ENCODE results near the gene ZNF516.
"Not testable (repeated sequence)": the region's sequence is repeated elsewhere in the genome, so short reads cannot be mapped to it uniquely, and the experiment has no call there.

The ZNF516 gene, protein sequence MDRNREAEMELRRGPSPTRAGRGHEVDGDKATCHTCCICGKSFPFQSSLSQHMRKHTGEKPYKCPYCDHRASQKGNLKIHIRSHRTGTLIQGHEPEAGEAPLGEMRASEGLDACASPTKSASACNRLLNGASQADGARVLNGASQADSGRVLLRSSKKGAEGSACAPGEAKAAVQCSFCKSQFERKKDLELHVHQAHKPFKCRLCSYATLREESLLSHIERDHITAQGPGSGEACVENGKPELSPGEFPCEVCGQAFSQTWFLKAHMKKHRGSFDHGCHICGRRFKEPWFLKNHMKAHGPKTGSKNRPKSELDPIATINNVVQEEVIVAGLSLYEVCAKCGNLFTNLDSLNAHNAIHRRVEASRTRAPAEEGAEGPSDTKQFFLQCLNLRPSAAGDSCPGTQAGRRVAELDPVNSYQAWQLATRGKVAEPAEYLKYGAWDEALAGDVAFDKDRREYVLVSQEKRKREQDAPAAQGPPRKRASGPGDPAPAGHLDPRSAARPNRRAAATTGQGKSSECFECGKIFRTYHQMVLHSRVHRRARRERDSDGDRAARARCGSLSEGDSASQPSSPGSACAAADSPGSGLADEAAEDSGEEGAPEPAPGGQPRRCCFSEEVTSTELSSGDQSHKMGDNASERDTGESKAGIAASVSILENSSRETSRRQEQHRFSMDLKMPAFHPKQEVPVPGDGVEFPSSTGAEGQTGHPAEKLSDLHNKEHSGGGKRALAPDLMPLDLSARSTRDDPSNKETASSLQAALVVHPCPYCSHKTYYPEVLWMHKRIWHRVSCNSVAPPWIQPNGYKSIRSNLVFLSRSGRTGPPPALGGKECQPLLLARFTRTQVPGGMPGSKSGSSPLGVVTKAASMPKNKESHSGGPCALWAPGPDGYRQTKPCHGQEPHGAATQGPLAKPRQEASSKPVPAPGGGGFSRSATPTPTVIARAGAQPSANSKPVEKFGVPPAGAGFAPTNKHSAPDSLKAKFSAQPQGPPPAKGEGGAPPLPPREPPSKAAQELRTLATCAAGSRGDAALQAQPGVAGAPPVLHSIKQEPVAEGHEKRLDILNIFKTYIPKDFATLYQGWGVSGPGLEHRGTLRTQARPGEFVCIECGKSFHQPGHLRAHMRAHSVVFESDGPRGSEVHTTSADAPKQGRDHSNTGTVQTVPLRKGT

DNA sequence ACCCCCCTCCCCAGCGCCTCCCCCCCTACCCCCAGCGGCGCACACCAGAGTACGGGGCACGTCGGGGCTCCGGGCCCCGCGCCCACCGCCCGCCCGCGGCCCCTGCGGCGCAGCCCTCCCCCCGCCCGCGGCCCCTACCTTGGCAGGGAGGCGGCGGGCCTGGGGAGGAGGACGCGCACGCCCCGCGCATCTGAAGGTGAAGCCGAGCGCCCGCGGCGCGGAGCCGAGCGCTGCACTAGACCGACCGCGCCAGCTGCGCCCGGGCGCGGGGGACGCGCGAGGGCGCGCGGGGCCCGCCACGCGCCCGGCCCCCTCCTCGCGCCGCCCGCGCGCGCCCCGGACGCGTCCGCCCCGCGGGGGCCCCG, at the start of gene ZNF516:
Gene ZNF516, minus strand, starts transcription at position 237 of the 365 bp plus-strand sequence. CDS start 52,188 bp downstream, outside the sequence.
- H3K27me3 ChIP-seq (ENCODE audit: insufficient read depth, low read length, poor library complexity), result no peaks in the 10 kb centered on the region
- no peaks in the 10 kb centered on the region for H3K36me3 ChIP-seq (ENCODE audit: insufficient read depth, low read length)
- H3K9me3 ChIP-seq (ENCODE audit: insufficient read depth, low read length, severe bottlenecking), result no peaks in the 10 kb centered on the region
- H2AFZ ChIP-seq (ENCODE audit: low read depth, low read length), result no peak within 1 kb of the TSS
- TF ChIP-seq, protein P1, sequence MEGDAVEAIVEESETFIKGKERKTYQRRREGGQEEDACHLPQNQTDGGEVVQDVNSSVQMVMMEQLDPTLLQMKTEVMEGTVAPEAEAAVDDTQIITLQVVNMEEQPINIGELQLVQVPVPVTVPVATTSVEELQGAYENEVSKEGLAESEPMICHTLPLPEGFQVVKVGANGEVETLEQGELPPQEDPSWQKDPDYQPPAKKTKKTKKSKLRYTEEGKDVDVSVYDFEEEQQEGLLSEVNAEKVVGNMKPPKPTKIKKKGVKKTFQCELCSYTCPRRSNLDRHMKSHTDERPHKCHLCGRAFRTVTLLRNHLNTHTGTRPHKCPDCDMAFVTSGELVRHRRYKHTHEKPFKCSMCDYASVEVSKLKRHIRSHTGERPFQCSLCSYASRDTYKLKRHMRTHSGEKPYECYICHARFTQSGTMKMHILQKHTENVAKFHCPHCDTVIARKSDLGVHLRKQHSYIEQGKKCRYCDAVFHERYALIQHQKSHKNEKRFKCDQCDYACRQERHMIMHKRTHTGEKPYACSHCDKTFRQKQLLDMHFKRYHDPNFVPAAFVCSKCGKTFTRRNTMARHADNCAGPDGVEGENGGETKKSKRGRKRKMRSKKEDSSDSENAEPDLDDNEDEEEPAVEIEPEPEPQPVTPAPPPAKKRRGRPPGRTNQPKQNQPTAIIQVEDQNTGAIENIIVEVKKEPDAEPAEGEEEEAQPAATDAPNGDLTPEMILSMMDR (IDR thresholded peaks at IDR 0.05; ENCODE audit: borderline replicate concordance, extremely low read depth, low read length, poor library complexity, severe bottlenecking), result no peak
- TF ChIP-seq EZH2 (IDR thresholded peaks at IDR 0.05; ENCODE audit: borderline replicate concordance, low read depth, low read length, severe bottlenecking), result no peak
- no peaks in the 10 kb centered on the region for H3K4me1 ChIP-seq (ENCODE audit: insufficient read depth, low read length)
- H3K27ac ChIP-seq (ENCODE audit: low read length), result no peak within 1 kb of the TSS
- no peak within 1 kb of the TSS for H3K9ac ChIP-seq (ENCODE audit: low read depth, low read length)
- no peaks in the 10 kb centered on the region for H4K20me1 ChIP-seq (ENCODE audit: insufficient read depth, low read length)
- H3K79me2 ChIP-seq (ENCODE audit: insufficient read depth, low read length), result no peaks in the 10 kb centered on the region
- H3K4me2 ChIP-seq (ENCODE audit: insufficient read depth, low read length), result no peak within 1 kb of the TSS
- ATAC-seq (ENCODE audit: insufficient read depth, low read depth) (no peak), DNase-seq (no peak)
- H3K4me3 ChIP-seq (ENCODE audit: low read depth in 1 of 2, low read length in 2 of 2), result no peak within 1 kb of the TSS

DNA sequence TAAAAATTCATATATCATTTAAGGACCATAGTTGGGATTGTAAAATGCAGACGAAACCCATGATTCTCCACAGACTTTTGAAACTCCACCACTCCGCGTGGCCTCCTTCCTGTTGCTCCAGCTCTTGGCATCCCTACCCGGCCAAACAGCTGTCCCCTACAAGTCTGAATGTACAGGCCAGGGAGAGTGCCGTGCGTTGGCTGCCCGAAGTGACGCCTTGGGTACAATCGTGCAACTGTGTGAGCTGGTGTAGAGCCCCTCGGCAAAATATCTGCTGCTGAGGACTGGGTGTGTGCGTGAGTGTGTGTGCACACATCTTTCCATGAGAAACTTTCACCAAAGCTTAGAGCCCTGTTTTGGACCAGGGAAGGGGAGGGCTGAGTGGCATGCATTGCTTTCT, 43.8 kb upstream of the ZNF516 start:
- H3K27me3 ChIP-seq (ENCODE audit: insufficient read depth, low read length, poor library complexity), result peaks cover 8% of the 10 kb centered on the region
- no peaks in the 10 kb centered on the region for H3K4me1 ChIP-seq (ENCODE audit: insufficient read depth, low read length)
- no peak overlapping the region for H3K9ac ChIP-seq (ENCODE audit: low read depth, low read length)
- H3K9me3 ChIP-seq (ENCODE audit: insufficient read depth, low read length, severe bottlenecking), result no peaks in the 10 kb centered on the region
- H3K4me3 ChIP-seq (ENCODE audit: low read depth in 1 of 2, low read length in 2 of 2), result no peak overlapping the region
- no peak for ATAC-seq (ENCODE audit: insufficient read depth, low read depth)
- DNase-seq, result no peak
- H3K36me3 ChIP-seq (ENCODE audit: insufficient read depth, low read length), result no peaks in the 10 kb centered on the region
- no peak overlapping the region for H3K27ac ChIP-seq (ENCODE audit: low read length)
- H3K79me2 ChIP-seq (ENCODE audit: insufficient read depth, low read length), result no peaks in the 10 kb centered on the region
- no peak overlapping the region for H2AFZ ChIP-seq (ENCODE audit: low read depth, low read length)
- no peaks in the 10 kb centered on the region for H4K20me1 ChIP-seq (ENCODE audit: insufficient read depth, low read length)
- H3K4me2 ChIP-seq (ENCODE audit: insufficient read depth, low read length), result no peak overlapping the region
- no peak for TF ChIP-seq EZH2 (IDR thresholded peaks at IDR 0.05; ENCODE audit: borderline replicate concordance, low read depth, low read length, severe bottlenecking)
- TF ChIP-seq, protein P1 (IDR thresholded peaks at IDR 0.05; ENCODE audit: borderline replicate concordance, extremely low read depth, low read length, poor library complexity, severe bottlenecking), result no peak

DNA sequence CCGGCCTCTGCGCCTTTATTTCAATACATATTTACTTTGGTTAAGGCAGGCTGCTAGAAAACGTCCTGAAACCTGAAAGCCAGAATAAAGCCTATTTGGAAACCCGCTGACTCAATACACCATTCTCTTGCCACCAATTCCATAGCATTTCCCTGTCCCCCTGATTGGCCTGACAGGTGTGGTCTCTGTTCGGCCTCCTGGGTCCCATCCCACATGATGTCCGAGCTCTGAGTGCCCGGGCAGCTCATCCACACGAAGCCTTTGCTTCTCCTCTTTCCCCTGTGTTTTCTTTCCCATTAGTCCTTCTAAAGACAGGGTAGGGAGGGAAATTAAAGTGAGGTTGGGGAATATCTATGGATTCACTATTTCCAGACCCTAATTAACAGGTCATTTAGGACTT, 42.6 kb upstream of the ZNF516 start:
- Histone ChIP-seq H3K27me3 (ENCODE audit: insufficient read depth, low read length, poor library complexity) (peaks cover 8% of the 10 kb centered on the region), H3K36me3 (ENCODE audit: insufficient read depth, low read length) (no peaks in the 10 kb centered on the region), H3K4me1 (ENCODE audit: insufficient read depth, low read length) (no peaks in the 10 kb centered on the region), H3K27ac (ENCODE audit: low read length) (no peak overlapping the region), H4K20me1 (ENCODE audit: insufficient read depth, low read length) (no peaks in the 10 kb centered on the region), H3K9ac (ENCODE audit: low read depth, low read length) (no peak overlapping the region), H3K4me3 (ENCODE audit: low read depth in 1 of 2, low read length in 2 of 2) (no peak overlapping the region), H3K4me2 (ENCODE audit: insufficient read depth, low read length) (no peak overlapping the region), H2AFZ (ENCODE audit: low read depth, low read length) (no peak overlapping the region), H3K9me3 (ENCODE audit: insufficient read depth, low read length, severe bottlenecking) (no peaks in the 10 kb centered on the region), H3K79me2 (ENCODE audit: insufficient read depth, low read length) (no peaks in the 10 kb centered on the region)
- ATAC-seq (ENCODE audit: insufficient read depth, low read depth) (no peak), DNase-seq (no peak)
- TF ChIP-seq EZH2 (IDR thresholded peaks at IDR 0.05; ENCODE audit: borderline replicate concordance, low read depth, low read length, severe bottlenecking), result no peak
- TF ChIP-seq, protein P1 (IDR thresholded peaks at IDR 0.05; ENCODE audit: borderline replicate concordance, extremely low read depth, low read length, poor library complexity, severe bottlenecking), result no peak

DNA sequence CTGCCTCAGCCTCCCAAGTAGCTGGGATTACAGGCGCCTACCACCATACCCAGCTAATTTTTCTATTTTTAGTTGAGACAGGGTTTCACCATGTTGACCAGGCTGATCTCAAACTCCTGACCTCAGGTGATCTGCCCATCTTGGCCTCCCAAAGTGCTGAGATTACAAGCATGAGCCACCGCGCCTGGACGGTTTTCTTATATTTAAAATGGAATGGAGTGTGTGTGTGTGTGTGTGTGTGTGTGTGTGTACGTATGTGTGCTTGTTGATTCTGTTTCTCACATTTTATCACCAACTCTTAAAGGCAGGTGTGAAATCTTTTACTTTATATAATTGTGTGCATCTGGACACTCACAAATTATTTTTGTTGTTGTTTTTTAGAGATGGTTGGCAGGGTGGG, 41.6 kb upstream of the ZNF516 start:
- H3K36me3 ChIP-seq (ENCODE audit: insufficient read depth, low read length); H3K9ac ChIP-seq (ENCODE audit: low read depth, low read length); DNase-seq; H3K9me3 ChIP-seq (ENCODE audit: insufficient read depth, low read length, severe bottlenecking); ATAC-seq (ENCODE audit: insufficient read depth, low read depth); H3K4me2 ChIP-seq (ENCODE audit: insufficient read depth, low read length); H4K20me1 ChIP-seq (ENCODE audit: insufficient read depth, low read length); H3K27ac ChIP-seq (ENCODE audit: low read length); H3K4me1 ChIP-seq (ENCODE audit: insufficient read depth, low read length); H3K27me3 ChIP-seq (ENCODE audit: insufficient read depth, low read length, poor library complexity); H2AFZ ChIP-seq (ENCODE audit: low read depth, low read length); H3K4me3 ChIP-seq (ENCODE audit: low read depth in 1 of 2, low read length in 2 of 2); H3K79me2 ChIP-seq (ENCODE audit: insufficient read depth, low read length): not testable (repeated sequence)
